IMR-90 (cell line): ENCODE results near the gene SYNJ2BP. TPM values are rescaled to one million over a fixed set of nuclear protein-coding genes. Genes with fewer than 3 reads are reported as not detected.

Source experiments
- ATAC-seq: fragments of 200-7000 bp; cut with Tn5 transposase; 2 replicates; pipeline ENCODE4 v1.9.1; 2020; ENCODE audit warnings: low read depth, mild to moderate bottlenecking, moderate library complexity
- BruUV-seq: library from RNA; stranded (reverse); fragments of 400-500 nt; replicated peaks from 2 replicates; lab custom pipeline; 2021; lab: Mats Ljungman, UMichigan
- CTCF ChIA-PET: fragments of 300-600 bp; formaldehyde crosslinking; extraction: SDS; loops from one replicate; lab custom pipeline; 2021; ENCODE audit warnings: antibody characterized with exemption; lab: Yijun Ruan, JAX
- POLR2A ChIA-PET: fragments of 300-600 bp; sonication (Branson Sonifier 250); formaldehyde crosslinking; loops from one replicate; lab custom pipeline; 2022; ENCODE audit warnings: antibody characterized with exemption; ENCODE audit not compliant: unreplicated experiment; lab: Charles Lee
- DNase-seq: peaks from one replicate; pipeline ENCODE4 v3.0.0; 2013
- H2AFZ ChIP-seq: replicated peaks from 2 replicates; pipeline ENCODE3; 2013; ENCODE audit warnings: low read length, mild to moderate bottlenecking; ENCODE audit not compliant: poor library complexity
- H2AK5ac ChIP-seq: 2 replicates; pipeline ENCODE4 v1.6.1; 2013; ENCODE audit warnings: low read depth, low read length, inconsistent platforms
- H2AK9ac ChIP-seq: replicated peaks from 2 replicates; pipeline ENCODE3; 2013; ENCODE audit warnings: mild to moderate bottlenecking, low read depth, low read length, moderate library complexity; ENCODE audit not compliant: poor library complexity
- H2BK120ac ChIP-seq: 2 replicates; pipeline ENCODE4 v1.6.1; 2013; ENCODE audit warnings: low read depth, low read length, inconsistent platforms
- H2BK15ac ChIP-seq: 3 replicates; pipeline ENCODE4 v1.6.1; 2013; ENCODE audit warnings: low read depth, low read length, inconsistent platforms
- H2BK20ac ChIP-seq: 2 replicates; pipeline ENCODE4 v1.6.1; 2013; ENCODE audit warnings: low read depth, mild to moderate bottlenecking, inconsistent platforms, low read length, moderate library complexity
- H2BK5ac ChIP-seq: 2 replicates; pipeline ENCODE4 v1.6.1; 2013; ENCODE audit warnings: mild to moderate bottlenecking, low read depth, low read length, inconsistent platforms; ENCODE audit not compliant: poor library complexity, severe bottlenecking
- H3K14ac ChIP-seq: replicated peaks from 2 replicates; pipeline ENCODE4 v1.6.1; 2013; ENCODE audit warnings: low read depth, low read length, inconsistent platforms
- H3K18ac ChIP-seq: 2 replicates; pipeline ENCODE4 v1.6.1; 2013; ENCODE audit warnings: low read depth, low read length, control low read depth
- H3K23ac ChIP-seq: 2 replicates; pipeline ENCODE4 v1.6.1; 2013; ENCODE audit warnings: low read depth, low read length, inconsistent platforms
- H3K27ac ChIP-seq: 2 replicates; pipeline ENCODE4 v1.5.1; 2013; ENCODE audit warnings: mild to moderate bottlenecking, control low read depth, low read length; ENCODE audit not compliant: insufficient read depth
- H3K27me3 ChIP-seq: 2 replicates; pipeline ENCODE4 v1.6.1; 2013; ENCODE audit warnings: low read length; ENCODE audit not compliant: control insufficient read depth, insufficient read depth
- H3K36me3 ChIP-seq: 2 replicates; pipeline ENCODE4 v1.6.1; 2013; ENCODE audit warnings: low read length, mixed read lengths; ENCODE audit not compliant: control insufficient read depth, insufficient read depth
- H3K4ac ChIP-seq: 2 replicates; pipeline ENCODE4 v1.6.1; 2013; ENCODE audit warnings: low read depth, low read length, inconsistent platforms
- H3K4me1 ChIP-seq: 2 replicates; pipeline ENCODE4 v1.6.1; 2013; ENCODE audit warnings: low read length, mixed read lengths; ENCODE audit not compliant: control insufficient read depth, insufficient read depth
- H3K4me2 ChIP-seq: 2 replicates; pipeline ENCODE4 v1.6.1; 2013; ENCODE audit warnings: low read depth, mild to moderate bottlenecking, control low read depth, low read length, moderate library complexity
- H3K4me3 ChIP-seq: 2 replicates; pipeline ENCODE4 v1.5.1; 2013; ENCODE audit warnings: low read depth, mild to moderate bottlenecking, control low read depth, low read length, moderate library complexity; ENCODE audit not compliant: insufficient read depth
- H3K56ac ChIP-seq: 2 replicates; pipeline ENCODE4 v1.6.1; 2013; ENCODE audit warnings: low read length, inconsistent platforms; ENCODE audit not compliant: insufficient read depth; ENCODE audit errors: extremely low read depth
- H3K79me1 ChIP-seq, 2 experiments: 2 replicates each; pipeline ENCODE4 v1.6.1; 2013; ENCODE audit warnings: low read length in 2 of 2, inconsistent platforms in 1 of 2, low read depth in 1 of 2
- H3K9ac ChIP-seq: 2 replicates; pipeline ENCODE4 v1.6.1; 2013; ENCODE audit warnings: low read depth, low read length, control low read depth
- H3K9me1 ChIP-seq: 2 replicates; pipeline ENCODE4 v1.6.1; 2013; ENCODE audit warnings: low read length, inconsistent platforms; ENCODE audit not compliant: insufficient read depth
- H3K9me3 ChIP-seq: 2 replicates; pipeline ENCODE4 v1.6.1; 2013; ENCODE audit warnings: low read length; ENCODE audit not compliant: control insufficient read depth, insufficient read depth
- H4K20me1 ChIP-seq: 2 replicates; pipeline ENCODE4 v1.6.1; 2013; ENCODE audit warnings: low read length, inconsistent platforms; ENCODE audit not compliant: insufficient read depth
- H4K5ac ChIP-seq: 2 replicates; pipeline ENCODE4 v1.6.1; 2013; ENCODE audit warnings: mild to moderate bottlenecking, low read depth, low read length, control low read depth
- H4K8ac ChIP-seq, 2 experiments: 2 replicates each; pipeline ENCODE4 v1.6.1; 2013; ENCODE audit warnings: low read depth in 2 of 2, low read length in 2 of 2, control low read depth in 1 of 2, inconsistent platforms in 1 of 2
- H4K91ac ChIP-seq: 2 replicates; pipeline ENCODE4 v1.6.1; 2013; ENCODE audit warnings: low read depth, low read length, inconsistent platforms; ENCODE audit not compliant: insufficient read depth
- CEBPB ChIP-seq: IDR thresholded peaks from 2 replicates; pipeline ENCODE4 v1.6.1; 2012; ENCODE audit warnings: low read depth, low read length, improper control_type of control experiment
- CHD1 ChIP-seq: IDR thresholded peaks from 2 replicates; pipeline ENCODE4 v1.6.1; 2012; ENCODE audit warnings: low read depth, low read length, improper control_type of control experiment
- MAFK ChIP-seq: IDR thresholded peaks from 2 replicates; pipeline ENCODE4 v1.6.1; 2012; ENCODE audit warnings: low read depth, low read length, improper control_type of control experiment
- MAZ ChIP-seq: IDR thresholded peaks from 2 replicates; pipeline ENCODE4 v1.6.1; 2012; ENCODE audit warnings: low read depth, mild to moderate bottlenecking, low read length, improper control_type of control experiment, moderate library complexity, borderline replicate concordance
- RAD21 ChIP-seq: IDR thresholded peaks from 2 replicates; pipeline ENCODE4 v1.6.1; 2012; ENCODE audit warnings: low read length, improper control_type of control experiment
- SMC3 ChIP-seq: fragments of 150-350 bp; IDR thresholded peaks from 2 replicates; pipeline ENCODE4 v1.6.1; 2016; ENCODE audit warnings: low read depth, mild to moderate bottlenecking, antibody characterized with exemption, low read length, moderate library complexity
- WGBS, 2 experiments: methylation state at CpG; one replicate each; pipeline versions ENCODE4 v1.1.5 to v1.1.7; 2013; ENCODE audit warnings: missing lambda C conversion rate in 2 of 2; ENCODE audit not compliant: insufficient read length in 1 of 2; ENCODE audit errors: extremely low coverage in 2 of 2; 5-methylcytosine and 5-hydroxymethylcytosine counted together
- dilution Hi-C: fragments of 300-500 bp; cut with HindIII; formaldehyde crosslinking; loops from one replicate; pipeline ENCODE4 v1.14.3; 2018; ENCODE audit warnings: low sequenced_read_pairs; ENCODE audit not compliant: unreplicated experiment
- in situ Hi-C: fragments of 300-500 bp; cut with MboI; formaldehyde crosslinking; loops from 3 replicates; pipeline ENCODE4 v1.14.3; 2019; ENCODE audit warnings: low sequenced_read_pairs, inconsistent platforms, mixed read lengths
- intact Hi-C: fragments of 100-400 bp; cut with micrococcal nuclease; formaldehyde crosslinking; loops from 2 replicates; pipeline ENCODE4 v1.10.0; 2022
- polyA plus RNA-seq, 3 experiments: library from polyadenylated mRNA; depleted of rRNA; stranded (reverse); fragments of >200 nt; gene quantifications; 2 replicates each; pipeline ENCODE4 v1.2.3, GENCODE V29; 2012; ENCODE audit warnings: low replicate concordance in 1 of 3
- total RNA-seq: library from RNA; depleted of rRNA; stranded (reverse); fragments of >200 nt; gene quantifications from 2 replicates; pipeline ENCODE4 v1.2.3, GENCODE V29; 2012
- TF ChIP-seq, protein P1 (sequence below): fragments of 150-350 bp; IDR thresholded peaks from 2 replicates; pipeline ENCODE4 v1.6.1; 2017; ENCODE audit warnings: mild to moderate bottlenecking, antibody characterized with exemption, low read length, low read depth
- TF ChIP-seq, protein P2 (sequence below): conservative IDR thresholded peaks from 2 replicates; pipeline ENCODE4 v1.5.1; 2012; ENCODE audit warnings: mild to moderate bottlenecking, low read depth, low read length, improper control_type of control experiment

The SYNJ2BP gene
- total and polyA plus RNA-seq, 2 of the 4 experiments (the other 2 are of a cell fraction) = 10.0 to 25.5 TPM

DNA sequence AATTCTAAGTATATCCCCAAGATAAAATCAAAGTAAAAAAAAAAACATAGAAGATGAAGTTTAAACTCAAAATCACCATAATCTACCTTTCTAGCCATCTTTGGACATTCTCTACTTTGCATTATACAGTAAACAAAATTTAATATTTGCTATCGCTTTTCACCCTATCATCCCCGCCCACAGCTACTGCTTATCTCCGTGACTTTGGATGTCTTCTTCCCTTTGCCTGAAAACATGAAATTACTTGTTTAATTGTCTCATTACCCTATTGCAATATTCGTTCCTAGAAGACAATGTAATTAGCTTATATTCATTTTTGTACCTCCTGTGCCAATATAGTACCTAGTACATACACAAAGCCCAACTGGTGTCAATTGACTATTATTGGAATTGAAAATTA, 9.3 kb downstream of the SYNJ2BP start:
- DNase-seq (no peak), ATAC-seq (no peak)
- Histone ChIP-seq H3K36me3 (peaks cover 1% of the 10 kb centered on the region; the same call in 1 of the 2 replicates), H3K9ac (no peak overlapping the region), H3K4ac (no peak overlapping the region), H3K27ac (no peak overlapping the region), H3K4me1 (0 out of 2 replicates have a peak, but pooled peaks cover 1% of the 10 kb centered on the region), H4K91ac (no peak overlapping the region), H3K56ac (no peak overlapping the region), H2BK5ac (no peak overlapping the region), H3K4me2 (no peak overlapping the region), H4K8ac (no peak overlapping the region), H4K5ac (no peak overlapping the region), H2AFZ (no peak overlapping the region), H3K9me3 (no peaks in the 10 kb centered on the region), H2AK9ac (no peak overlapping the region), H2BK20ac (no peak overlapping the region), H3K23ac (no peak overlapping the region), H3K79me1 (peaks cover 4 to 15% of the 10 kb centered on the region in 2 experiments), H3K4me3 (no peak overlapping the region), H3K27me3 (no peaks in the 10 kb centered on the region), H4K20me1 (peaks cover 4% of the 10 kb centered on the region; the same call in 1 of the 2 replicates), H2BK120ac (no peak overlapping the region), H3K9me1 (no peaks in the 10 kb centered on the region), H2BK15ac (no peak overlapping the region), H3K14ac (no peak overlapping the region), H3K18ac (no peak overlapping the region), H2AK5ac (no peak overlapping the region)
- TF ChIP-seq MAZ (no peak), CHD1 (no peak), CEBPB (no peak), SMC3 (no peak), RAD21 (no peak), MAFK (no peak)
- TF ChIP-seq, protein P1, sequence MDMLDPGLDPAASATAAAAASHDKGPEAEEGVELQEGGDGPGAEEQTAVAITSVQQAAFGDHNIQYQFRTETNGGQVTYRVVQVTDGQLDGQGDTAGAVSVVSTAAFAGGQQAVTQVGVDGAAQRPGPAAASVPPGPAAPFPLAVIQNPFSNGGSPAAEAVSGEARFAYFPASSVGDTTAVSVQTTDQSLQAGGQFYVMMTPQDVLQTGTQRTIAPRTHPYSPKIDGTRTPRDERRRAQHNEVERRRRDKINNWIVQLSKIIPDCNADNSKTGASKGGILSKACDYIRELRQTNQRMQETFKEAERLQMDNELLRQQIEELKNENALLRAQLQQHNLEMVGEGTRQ = no peak
- TF ChIP-seq, protein P2, sequence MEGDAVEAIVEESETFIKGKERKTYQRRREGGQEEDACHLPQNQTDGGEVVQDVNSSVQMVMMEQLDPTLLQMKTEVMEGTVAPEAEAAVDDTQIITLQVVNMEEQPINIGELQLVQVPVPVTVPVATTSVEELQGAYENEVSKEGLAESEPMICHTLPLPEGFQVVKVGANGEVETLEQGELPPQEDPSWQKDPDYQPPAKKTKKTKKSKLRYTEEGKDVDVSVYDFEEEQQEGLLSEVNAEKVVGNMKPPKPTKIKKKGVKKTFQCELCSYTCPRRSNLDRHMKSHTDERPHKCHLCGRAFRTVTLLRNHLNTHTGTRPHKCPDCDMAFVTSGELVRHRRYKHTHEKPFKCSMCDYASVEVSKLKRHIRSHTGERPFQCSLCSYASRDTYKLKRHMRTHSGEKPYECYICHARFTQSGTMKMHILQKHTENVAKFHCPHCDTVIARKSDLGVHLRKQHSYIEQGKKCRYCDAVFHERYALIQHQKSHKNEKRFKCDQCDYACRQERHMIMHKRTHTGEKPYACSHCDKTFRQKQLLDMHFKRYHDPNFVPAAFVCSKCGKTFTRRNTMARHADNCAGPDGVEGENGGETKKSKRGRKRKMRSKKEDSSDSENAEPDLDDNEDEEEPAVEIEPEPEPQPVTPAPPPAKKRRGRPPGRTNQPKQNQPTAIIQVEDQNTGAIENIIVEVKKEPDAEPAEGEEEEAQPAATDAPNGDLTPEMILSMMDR = no peak
- dilution Hi-C loops = no loop called here
- ChIA-PET CTCF (no interaction called here), POLR2A (interaction anchor here (0.5 kb wide), 1 partner anchor 13 kb away, joined by 3 read pairs; no protein-coding TSS in a partner anchor)
- intact Hi-C loops = no loop called here
- BruUV-seq = no TSS peak
- in situ Hi-C loops = no loop called here
- WGBS, 2 experiments = 100% methylated on average over 1 of the region's 4 CpGs; no CpG with 5 or more reads in 1 of the 2 experiments
